Activated gamma-delta T cell (primary cell): Measurements from ENCODE around the gene AXDND1.
"Not testable (repeated sequence)": the region's sequence is repeated elsewhere in the genome, so short reads cannot be mapped to it uniquely, and the experiment has no call there.

Experiments used
- DNase-seq: peaks from one replicate; lab custom pipeline; 2025; lab: John Stamatoyannopoulos, UW

Gene AXDND1

GRCh38 chr1:179465661-179466060 lies 99.9 kb downstream of the AXDND1 start:
- DNase-seq, result not testable (repeated sequence)

GRCh38 chr1:179474713-179475112 lies 108.9 kb downstream of the AXDND1 start:
- no peak for DNase-seq

- DNase-seq, result no peak
Observed at GRCh38 chr1:179476484-179476883, 110.7 kb downstream of the AXDND1 start.

- no peak for DNase-seq
Observed at GRCh38 chr1:179478370-179478769, 112.6 kb downstream of the AXDND1 start.

- DNase-seq, result no peak
Observed at GRCh38 chr1:179490611-179491010, 124.8 kb downstream of the AXDND1 start.

- no peak for DNase-seq
Observed at GRCh38 chr1:179493323-179493722, 127.6 kb downstream of the AXDND1 start.

GRCh38 chr1:179506199-179506598 lies 140.4 kb downstream of the AXDND1 start:
- no peak for DNase-seq

GRCh38 chr1:179509384-179509783 lies 143.6 kb downstream of the AXDND1 start:
- DNase-seq, result no peak

GRCh38 chr1:179510038-179510437 lies 144.3 kb downstream of the AXDND1 start:
- no peak for DNase-seq

- DNase-seq, result no peak
Observed at GRCh38 chr1:179516976-179517705, 151.4 kb downstream of the AXDND1 start.

- DNase-seq, result not testable (repeated sequence)
Observed at GRCh38 chr1:179518544-179518943, 152.8 kb downstream of the AXDND1 start.

- DNase-seq, result no peak
Observed at GRCh38 chr1:179529482-179530195, 163.9 kb downstream of the AXDND1 start.

- DNase-seq, result no peak
Observed at GRCh38 chr1:179530352-179530751, 164.6 kb downstream of the AXDND1 start.

- no peak for DNase-seq
Observed at GRCh38 chr1:179541774-179542173, 176.0 kb downstream of the AXDND1 start.

- no peak for DNase-seq
Observed at GRCh38 chr1:179545321-179545720, 179.6 kb downstream of the AXDND1 start.

- no peak for DNase-seq
Observed at GRCh38 chr1:179547021-179547535, 181.3 kb downstream of the AXDND1 start.

- DNase-seq, result no peak
Observed at GRCh38 chr1:179548666-179549367, 183.0 kb downstream of the AXDND1 start.

GRCh38 chr1:179549368-179549700 lies 183.6 kb downstream of the AXDND1 start:
- DNase-seq, result no peak

GRCh38 chr1:179550746-179551682 lies 185.2 kb downstream of the AXDND1 start:
- no peak for DNase-seq

GRCh38 chr1:179554427-179554826 lies 188.7 kb downstream of the AXDND1 start:
- DNase-seq, result no peak

- DNase-seq, result no peak
Observed at GRCh38 chr1:179558078-179558477, 192.3 kb downstream of the AXDND1 start.
